AG09309 (cell line): ENCODE measurements around the gene BCAM.

Experiments used
- DNase-seq: peaks from one replicate; pipeline ENCODE4 v3.0.0-alpha.2; 2010; ENCODE audit warnings: low read depth
- H3K4me3 ChIP-seq: 2 replicates; pipeline ENCODE4 v1.5.1; 2011; ENCODE audit warnings: mild to moderate bottlenecking, low read depth, low read length, moderate library complexity; ENCODE audit not compliant: control insufficient read depth
- CTCF ChIP-seq: IDR thresholded peaks from 2 replicates; pipeline ENCODE4 v1.5.1; 2011; ENCODE audit warnings: mild to moderate bottlenecking, low read depth, low read length, inconsistent platforms; ENCODE audit not compliant: insufficient read depth, control insufficient read depth; ENCODE audit errors: missing control alignments

BCAM gene

GRCh38 chr19:44839276-44839675 lies 30.4 kb downstream of the BCAM start:
- DNase-seq: no peak
- TF ChIP-seq CTCF: no peak

GRCh38 chr19:44840811-44841210 lies 31.9 kb downstream of the BCAM start:
- DNase-seq: no peak
- no peak overlapping the region for H3K4me3 ChIP-seq
- TF ChIP-seq CTCF: no peak

More at GRCh38 chr19:44839276-44839675, 30.4 kb downstream of the BCAM start:
- no peak overlapping the region for H3K4me3 ChIP-seq

GRCh38 chr19:44841231-44841630 lies 32.3 kb downstream of the BCAM start:
- TF ChIP-seq CTCF: no peak
- H3K4me3 ChIP-seq: no peak overlapping the region

GRCh38 chr19:44845286-44845611 lies 36.3 kb downstream of the BCAM start:
- H3K4me3 ChIP-seq: no peak overlapping the region; the same call in 1 of the 2 replicates
- TF ChIP-seq CTCF: no peak
- DNase-seq: no peak

More at GRCh38 chr19:44841231-44841630, 32.3 kb downstream of the BCAM start:
- no peak for DNase-seq

GRCh38 chr19:44845612-44846454 lies 36.9 kb downstream of the BCAM start, which contains the start of gene NECTIN2:
Gene NECTIN2 (plus strand): TSS chr19:44846297. CDS start chr19:44846526, 229 bp downstream.
- peak; percentile 76 for TF ChIP-seq CTCF
- H3K4me3 ChIP-seq: peak within 1 kb of the TSS; percentile 97
- peak; percentile 92 for DNase-seq

- DNase-seq: no peak
- peak overlapping the region; percentile 97 for H3K4me3 ChIP-seq
- TF ChIP-seq CTCF: no peak
These were observed 37.7 kb downstream of the BCAM start for GRCh38 chr19:44846455-44847143.
